HG03575 (cell line): ENCODE results near the gene PHLDB3.
"Not testable (repeated sequence)": the region's sequence is repeated elsewhere in the genome, so short reads cannot be mapped to it uniquely, and the experiment has no call there.

Source experiments
- ATAC-seq: cut with Tn5 transposase; IDR thresholded peaks from one replicate; pipeline ENCODE4 v1.9.1; 2021; ENCODE audit not compliant: unreplicated experiment, insufficient number of reproducible peaks, low FRiP score; ENCODE audit errors: extremely low read depth

PHLDB3 gene

DNA sequence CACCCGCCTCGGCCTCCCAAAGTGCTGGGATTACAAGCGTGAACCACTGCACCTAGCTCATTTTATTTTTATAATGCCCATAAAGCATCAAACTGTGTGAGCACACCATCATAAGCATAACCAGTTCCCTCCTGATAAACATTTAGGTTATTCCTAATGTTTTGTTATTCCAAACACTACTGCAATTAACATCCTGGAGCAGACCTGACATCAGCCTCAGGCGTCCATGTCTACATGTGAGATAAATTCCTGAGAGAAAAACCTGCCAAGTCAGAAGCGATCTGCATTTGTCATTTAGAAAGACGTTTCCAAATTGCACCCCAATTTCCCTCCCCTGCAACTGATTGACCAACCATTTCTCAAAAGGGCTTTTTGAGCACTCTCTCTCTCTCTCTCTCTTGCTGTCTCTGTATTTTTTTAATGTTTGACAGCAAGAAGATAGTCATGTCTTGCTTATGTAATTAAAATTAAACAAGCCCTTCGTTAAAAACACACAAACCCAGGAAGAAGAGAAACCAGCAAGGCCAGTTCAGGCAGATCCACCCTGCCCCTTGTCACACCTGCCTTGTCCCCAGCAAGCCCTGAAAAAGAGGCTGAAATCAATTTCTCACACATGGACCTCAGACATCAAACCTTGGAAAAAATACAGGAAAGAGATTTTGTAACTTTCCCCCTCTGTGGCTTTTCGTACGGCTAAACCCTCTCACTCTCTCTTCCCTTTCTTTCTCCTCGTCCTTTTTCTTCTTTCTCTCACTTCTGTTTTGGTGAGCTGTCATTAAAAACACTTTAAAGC is 49.0 kb downstream of the PHLDB3 start:
- ATAC-seq = no peak

DNA sequence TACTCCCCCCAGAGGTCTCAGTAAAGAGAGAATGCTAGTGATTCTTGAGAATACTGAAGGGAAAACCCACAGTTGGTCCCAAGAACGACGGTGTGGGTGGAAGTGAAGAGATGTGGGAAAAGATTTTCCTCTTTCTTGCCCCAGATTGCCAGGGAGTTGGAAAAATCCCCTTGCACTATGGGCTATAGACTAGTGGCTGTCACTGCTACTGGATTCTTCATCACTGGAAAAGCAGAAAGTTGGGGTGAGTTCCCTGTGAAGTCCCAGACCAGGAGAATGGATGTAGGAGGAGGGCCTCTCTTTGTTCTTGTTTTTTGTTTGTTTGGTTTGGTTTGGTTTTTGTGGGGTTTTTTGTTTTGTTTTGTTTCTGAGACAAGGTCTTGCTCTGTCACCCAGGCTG is 50.5 kb downstream of the PHLDB3 start:
- ATAC-seq = no peak

DNA sequence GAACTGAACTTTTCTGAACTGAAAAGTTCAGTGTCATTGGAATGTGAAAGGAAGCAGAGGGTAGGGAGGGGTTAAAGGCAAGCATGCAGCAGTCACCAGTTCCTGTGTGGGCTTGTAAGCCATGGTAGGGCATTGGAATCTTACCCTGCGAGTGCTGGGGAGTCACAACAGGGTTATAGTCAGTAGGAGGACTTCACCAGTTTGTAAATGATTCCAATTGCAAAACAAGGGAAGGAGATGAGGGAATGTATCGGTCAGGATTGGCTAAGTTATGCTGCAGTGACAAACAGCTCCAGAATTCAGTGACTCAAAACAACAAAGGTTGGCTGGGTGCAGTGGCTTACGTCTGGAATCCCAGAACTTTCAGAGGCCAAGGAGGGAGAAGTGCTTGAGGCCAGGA is 52.0 kb downstream of the PHLDB3 start:
- ATAC-seq = no peak

DNA sequence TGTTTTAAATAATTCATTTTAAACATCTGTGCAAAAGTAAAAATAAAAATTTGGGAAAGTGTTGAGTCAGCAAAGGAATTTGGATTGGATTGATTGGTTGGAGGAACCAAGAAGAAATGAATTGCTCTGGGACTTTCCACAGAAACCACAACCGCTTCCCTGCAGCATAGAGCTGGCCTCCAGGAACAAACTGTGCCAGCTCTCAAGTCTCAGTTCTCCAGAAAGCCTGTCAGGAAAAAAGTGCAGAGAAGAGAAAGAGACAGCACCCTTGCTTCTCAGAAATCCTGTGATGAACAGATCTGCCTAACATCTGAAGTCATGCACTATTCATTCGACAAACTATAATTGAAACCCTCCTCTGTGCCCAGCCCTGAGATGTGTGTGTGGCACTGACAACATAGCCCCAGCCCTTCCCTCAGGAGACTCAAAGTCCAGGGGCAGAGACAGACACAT is 54.0 kb downstream of the PHLDB3 start:
- ATAC-seq = no peak

DNA sequence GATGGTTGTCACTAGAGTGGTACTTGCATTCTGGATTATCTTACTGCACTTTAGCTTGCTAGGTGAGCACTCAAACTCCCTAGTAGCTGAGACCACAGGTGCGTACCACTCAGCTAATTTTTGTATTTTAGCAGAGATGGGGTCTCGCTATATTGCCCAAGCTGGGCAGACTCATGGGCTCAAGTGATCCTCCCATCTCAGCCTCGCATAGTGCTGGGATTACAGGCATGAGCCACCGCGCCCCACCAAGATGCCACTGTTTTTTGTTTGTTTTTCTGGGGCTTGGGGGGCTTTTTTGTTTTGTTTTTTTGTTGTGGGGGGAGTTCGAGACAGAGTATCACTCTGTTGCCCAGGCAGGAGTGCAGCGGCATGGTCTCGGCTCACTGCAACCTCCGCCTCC is 56.9 kb downstream of the PHLDB3 start:
- no peak for ATAC-seq

DNA sequence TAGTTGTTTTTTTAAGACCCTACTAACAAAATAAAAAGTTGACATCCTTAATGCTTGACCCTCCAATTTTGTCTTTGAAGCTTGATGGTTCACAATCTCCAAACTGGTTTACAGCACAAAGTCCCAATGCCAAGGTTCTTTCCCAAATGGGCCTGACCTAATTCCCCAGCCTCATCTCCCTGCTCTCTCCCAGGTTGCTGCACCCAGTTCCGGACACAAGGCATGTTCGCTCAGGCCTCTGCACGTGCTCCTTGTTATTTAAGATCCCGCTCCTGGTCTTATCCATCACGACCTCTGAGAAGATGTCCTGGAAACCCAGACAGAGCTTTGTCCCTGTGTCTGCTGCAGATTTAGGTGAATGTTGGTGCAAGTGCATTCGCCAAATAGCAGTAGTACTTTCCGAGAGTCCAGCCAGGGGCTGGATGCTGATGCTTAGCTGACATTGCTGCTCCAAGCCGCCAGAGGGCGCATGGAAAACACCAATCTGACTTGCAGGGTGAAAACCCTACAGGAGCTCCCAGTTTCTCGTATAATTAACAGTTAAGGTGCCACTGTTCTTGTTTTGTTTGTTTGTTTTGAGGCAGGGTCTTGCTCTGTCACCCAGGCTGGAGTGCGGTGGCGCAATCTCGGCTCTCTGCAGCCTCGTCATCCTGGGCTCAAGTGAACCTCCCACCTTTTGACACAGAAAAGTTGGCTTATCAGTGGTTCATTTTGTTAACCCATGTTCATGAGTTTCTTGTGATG is 57.6 kb downstream of the PHLDB3 start:
- no peak for ATAC-seq

DNA sequence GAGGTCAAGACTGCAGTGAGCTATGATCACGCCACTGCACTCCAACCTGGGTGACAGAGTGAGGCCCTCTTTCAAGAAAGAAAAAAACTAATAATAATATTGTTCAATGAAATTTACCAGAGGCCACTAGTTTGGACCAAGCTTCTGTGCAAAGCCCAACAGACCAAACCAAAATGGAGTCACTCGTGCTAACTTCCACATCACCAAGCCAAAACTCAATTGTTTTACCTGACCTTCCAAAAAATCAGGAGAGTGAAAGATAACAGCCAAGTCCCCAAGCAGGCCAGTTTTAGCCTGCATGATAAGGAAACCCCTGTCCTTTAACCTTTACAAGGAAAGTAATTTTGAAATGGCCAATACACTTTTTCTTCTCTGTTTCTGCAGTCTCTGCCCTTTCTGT is 59.1 kb downstream of the PHLDB3 start:
- ATAC-seq = no peak

DNA sequence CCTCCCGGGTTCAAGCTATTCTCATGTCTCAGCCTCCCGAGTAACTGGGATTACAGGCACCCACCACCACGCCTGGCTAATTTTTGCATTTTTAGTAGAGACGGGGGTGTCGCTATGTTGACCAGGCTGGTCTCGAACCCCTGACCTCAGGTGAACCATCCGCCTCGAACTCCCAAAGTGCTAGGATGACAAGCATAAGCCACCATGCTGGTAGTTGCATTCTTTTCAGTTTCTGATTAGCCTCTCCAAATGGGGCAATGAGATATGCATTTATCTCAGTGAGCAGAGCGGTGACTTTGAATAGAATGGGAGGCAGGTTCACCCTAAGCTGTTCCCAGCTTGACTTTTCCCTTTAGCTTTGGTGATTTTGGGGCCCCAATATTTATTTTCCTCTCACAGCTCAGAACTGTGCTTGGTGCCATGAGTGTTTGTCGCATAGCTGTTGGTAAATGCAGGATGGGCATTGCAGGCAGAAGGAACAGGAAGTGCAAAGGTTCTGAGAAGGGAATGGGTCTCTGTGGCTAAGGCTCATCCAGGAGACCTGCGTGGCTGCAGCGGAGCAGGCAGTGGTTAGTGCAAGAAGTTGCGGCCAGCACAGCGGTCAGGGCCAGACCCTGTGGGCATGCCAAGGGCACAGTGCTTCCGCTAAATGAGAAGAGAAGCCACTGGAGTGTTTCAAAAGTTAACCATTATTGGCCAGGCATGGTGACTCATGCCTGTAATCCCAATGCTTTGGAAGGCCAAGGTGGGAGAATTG is 59.8 kb downstream of the PHLDB3 start:
- no peak for ATAC-seq

DNA sequence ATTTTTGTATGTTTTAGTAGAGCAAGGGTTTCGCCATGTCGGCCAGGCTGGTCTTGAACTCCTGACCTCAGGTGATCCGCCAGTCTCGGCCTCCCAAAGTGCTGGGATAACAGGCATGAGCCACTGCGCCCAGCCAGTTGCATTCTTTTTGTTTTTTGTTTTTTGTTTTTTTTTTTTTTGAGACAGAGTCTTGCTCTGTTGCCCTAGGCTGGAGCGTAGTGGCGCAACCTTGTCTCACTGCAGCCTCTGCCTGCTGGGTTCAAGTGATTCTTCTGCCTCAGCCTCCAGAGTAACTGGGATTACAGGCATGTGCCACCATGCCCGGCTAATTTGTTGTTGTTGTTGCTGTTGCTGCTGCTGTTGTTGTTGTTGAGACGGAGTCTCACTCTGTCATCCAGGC is 60.5 kb downstream of the PHLDB3 start:
- ATAC-seq = not testable (repeated sequence)

DNA sequence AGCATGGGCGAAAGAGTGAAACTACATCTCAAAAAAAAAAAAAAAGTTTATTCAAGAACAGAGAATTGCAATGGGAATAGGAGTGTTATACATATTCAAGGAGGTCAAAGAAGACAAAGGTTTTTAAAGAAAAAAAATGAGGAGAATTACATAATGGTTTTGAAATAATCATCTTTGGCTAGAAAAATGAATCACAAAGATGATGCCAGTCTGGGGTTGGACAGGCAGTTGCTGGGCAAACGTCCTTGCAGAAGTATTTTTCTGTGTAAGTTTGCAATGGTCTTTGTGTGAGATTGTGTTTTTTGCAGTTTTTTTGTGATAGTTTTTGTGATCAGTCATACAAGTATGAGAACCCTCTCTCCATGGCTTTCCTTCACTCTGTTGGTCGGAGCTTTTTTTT is 62.8 kb downstream of the PHLDB3 start:
- no peak for ATAC-seq

DNA sequence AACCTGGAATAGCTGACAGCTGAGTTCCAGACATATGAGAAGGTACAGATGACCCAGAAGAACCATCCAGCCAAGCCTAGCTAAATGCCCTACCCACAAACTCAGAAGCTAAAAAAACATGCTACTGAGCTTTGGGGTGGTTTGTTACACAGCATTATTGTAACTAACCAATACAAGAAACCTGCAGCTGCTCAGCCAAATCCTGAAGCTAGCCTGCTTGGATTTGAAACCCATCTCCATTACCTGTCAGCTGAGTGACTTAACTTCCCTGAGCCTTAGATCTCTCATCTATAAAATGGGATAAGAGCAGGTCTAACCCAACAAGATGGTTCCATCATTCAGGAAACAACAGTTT is 64.9 kb downstream of the PHLDB3 start:
- no peak for ATAC-seq

DNA sequence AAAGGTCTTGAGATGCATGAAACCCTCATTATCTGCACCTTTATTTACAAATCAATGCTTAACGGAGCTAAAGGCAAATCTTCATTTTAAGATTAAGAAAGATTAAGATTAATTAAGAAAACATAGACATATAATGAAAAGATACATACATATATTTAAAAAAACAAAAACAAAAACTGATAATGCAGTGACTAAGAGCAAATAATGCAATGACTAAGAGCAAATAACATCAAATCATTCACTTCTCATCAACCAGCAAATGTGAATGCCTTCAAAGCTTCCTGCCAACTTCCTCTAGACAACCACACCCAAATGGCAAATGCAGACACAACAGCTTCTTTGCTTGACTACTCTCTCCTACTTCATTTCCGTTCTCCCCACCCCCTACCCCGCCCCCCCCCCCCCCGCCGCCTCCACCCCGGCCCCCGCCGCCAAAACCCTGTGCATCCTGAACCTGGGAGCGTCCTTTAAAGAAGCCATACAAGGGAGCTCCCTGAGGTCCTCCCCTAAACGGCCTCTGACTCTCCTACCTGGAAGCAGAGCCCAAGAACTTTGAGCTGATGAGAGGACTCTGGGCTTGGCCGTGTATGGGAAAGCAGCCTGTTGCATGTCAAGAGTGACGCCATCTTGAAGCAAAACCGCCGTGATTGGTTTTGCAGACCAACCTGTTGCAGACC is 65.4 kb downstream of the PHLDB3 start:
- no peak for ATAC-seq

DNA sequence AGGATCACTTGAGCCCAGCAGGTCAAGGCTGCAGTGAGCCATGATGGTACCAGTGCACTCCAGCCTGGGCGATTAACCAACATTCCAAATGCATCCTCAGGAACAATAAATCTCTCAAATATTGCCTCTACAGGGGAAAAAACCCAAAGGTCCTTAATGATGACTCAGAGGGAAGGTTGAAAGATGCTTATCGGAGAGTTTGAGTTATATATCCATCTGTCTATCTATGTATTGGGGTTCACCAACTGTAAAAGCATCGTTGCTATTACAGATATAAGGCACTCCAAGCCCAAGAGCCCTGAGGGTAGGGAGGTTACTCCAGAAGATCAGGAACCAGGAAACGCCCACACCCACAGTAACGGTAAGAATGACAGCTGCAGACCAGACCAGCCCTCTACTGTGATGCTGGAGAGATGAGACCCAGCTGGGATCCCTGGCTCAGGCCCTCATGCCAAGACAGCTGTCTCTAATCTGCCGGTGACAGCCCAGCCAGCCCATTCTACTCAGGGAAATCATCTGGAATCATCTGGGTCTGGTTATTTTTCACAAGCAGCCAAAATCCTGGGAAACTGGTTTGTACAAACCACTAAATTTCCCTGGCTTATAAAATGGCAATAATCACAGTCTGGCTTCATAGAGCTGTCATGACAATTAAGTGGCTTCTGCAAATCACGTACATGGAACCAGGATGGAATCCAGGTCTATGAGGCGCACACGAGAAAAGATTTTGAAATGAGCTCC is 66.1 kb downstream of the PHLDB3 start:
- no peak for ATAC-seq

DNA sequence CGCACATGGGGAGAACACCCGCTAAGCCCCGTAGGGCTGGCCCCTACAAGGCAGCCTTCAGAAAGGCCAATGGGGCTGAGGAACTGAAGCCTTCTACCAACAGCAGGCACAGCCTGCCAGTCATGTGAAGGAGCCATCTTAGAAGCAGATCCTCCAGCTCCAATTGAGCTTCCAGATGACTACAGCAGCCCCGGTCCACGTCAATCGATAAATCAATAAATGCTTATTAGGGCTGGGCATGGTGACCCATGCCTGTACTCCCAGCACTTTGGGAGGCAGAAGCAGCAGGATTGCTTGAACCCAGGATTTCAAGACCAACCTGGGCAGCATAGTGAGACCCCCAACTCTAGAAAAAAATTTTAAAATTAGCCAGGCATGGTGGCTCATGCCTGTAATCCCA is 66.8 kb downstream of the PHLDB3 start:
- no peak for ATAC-seq

DNA sequence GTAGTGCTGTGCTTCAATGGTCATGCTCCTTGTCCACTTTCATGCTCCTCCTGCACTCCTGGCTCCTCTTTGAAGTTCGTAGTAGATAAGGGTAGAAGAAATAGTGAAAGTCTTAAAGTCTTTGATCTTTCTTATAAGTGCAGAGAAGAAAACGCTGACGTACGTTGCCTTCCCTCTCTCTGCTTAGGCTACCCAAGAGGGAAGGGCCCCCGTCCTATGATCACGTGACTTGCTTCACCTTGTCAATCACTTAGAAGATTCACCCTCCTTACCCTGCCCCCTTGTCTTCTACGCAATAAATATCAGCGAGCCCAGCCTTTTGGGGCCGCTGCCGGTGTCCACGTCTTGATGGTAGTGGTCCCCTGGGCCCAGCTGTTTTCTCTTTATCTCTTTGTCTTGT is 67.3 kb downstream of the PHLDB3 start:
- not testable (repeated sequence) for ATAC-seq

DNA sequence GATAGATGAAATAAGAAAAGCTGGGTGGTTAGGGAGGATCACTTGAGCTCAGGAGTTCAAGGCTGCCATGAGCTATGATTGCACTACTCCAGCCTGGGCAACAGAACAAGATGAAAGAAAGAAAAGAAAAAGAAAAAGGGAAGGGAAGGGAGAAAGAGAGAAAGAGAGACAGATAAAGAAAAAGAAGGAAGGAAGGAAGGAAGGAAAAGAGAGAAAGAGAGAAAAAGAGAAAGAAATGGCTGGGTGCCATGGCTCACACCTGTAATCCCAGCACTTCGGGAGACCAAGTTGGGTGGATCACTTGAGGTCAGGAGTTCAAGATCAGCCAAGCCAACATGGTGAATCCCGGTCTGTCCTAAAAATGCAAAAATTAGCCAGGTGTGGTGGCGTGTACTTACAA is 68.8 kb downstream of the PHLDB3 start:
- no peak for ATAC-seq

DNA sequence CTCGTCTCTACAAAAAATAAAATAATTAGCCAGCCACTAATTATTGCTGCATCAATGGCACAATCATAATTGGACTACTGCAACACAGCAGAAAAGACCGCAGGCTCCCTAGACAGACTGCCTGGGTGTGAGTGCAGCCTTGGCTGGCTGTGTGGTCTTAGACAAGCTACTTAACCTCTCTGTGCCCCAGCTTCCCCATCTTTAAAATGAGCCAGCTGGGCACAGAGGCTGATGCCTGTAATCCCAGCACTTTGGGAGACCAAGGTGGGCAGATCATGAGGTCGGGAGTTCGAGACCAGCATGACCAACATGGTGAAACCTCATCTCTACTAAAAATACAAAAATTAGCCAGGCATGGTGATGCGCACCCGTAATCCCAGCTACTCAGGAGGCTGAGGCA is 70.9 kb downstream of the PHLDB3 start:
- no peak for ATAC-seq

DNA sequence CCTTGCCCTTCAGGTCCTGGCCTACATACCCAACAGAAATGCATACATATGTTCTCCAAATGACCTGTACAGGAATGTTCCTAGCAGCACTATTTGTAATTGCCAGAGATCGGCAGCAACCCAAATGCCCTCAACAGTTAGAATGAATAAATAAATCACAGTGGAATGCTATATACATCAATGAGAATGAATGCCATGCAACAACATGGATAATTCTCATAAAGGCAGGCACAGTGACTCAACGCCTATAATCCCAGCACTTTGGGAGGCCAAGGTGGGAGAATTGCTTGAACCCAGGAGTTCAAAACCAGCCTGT is 71.2 kb downstream of the PHLDB3 start:
- no peak for ATAC-seq

DNA sequence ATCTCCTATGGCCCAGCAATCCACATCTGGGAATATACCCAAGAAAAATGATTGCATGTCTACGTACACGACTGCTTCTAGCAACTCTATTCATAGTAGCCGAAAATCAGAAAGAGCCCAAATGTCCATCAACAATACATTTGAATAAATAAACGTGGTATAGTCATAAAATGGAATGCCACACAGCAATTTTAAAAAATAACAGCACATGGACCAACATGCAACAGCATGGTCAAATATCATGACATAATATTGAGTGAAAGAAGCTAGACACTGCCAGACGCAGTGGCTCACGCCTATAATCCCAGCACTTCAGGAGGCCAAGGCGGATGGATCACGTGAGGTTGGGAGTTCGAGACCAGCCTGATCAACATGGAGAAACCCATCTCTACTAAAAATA is 73.6 kb downstream of the PHLDB3 start:
- no peak for ATAC-seq
